Brain microvascular endothelial cell (primary cell): ENCODE results near the gene CCDC136.

Source experiments
- DNase-seq: peaks from one replicate; pipeline ENCODE4 v3.0.0-alpha.2; 2020
- H3K27ac ChIP-seq: fragments of 250-450 bp; sonication (Bioruptor Pico); 2 replicates; pipeline ENCODE4 v1.5.1; 2020; ENCODE audit warnings: mild to moderate bottlenecking, moderate library complexity
- H3K27me3 ChIP-seq: fragments of 250-450 bp; sonication (Bioruptor Pico); replicated peaks from 2 replicates; pipeline ENCODE4 v1.5.1; 2020; ENCODE audit warnings: mild to moderate bottlenecking
- H3K36me3 ChIP-seq: fragments of 250-450 bp; sonication (Bioruptor Pico); replicated peaks from 2 replicates; pipeline ENCODE4 v1.5.1; 2020; ENCODE audit warnings: mild to moderate bottlenecking
- H3K4me3 ChIP-seq: 2 replicates; pipeline ENCODE4 v1.5.1; 2011; ENCODE audit warnings: low read depth, mild to moderate bottlenecking, control low read depth, low read length, moderate library complexity
- in situ Hi-C: cut with HindIII; loops from 2 replicates; pipeline ENCODE4 v1.10.0; 2017; ENCODE audit warnings: low sequenced_read_pairs, low pct_ligation_motif_present
- TF ChIP-seq, protein P1 (sequence below): IDR thresholded peaks from 2 replicates; pipeline ENCODE4 v1.5.1; 2011; ENCODE audit warnings: low read depth, mild to moderate bottlenecking, moderate library complexity, low read length, control low read depth, inconsistent platforms; ENCODE audit errors: missing control alignments

CCDC136 gene

DNA sequence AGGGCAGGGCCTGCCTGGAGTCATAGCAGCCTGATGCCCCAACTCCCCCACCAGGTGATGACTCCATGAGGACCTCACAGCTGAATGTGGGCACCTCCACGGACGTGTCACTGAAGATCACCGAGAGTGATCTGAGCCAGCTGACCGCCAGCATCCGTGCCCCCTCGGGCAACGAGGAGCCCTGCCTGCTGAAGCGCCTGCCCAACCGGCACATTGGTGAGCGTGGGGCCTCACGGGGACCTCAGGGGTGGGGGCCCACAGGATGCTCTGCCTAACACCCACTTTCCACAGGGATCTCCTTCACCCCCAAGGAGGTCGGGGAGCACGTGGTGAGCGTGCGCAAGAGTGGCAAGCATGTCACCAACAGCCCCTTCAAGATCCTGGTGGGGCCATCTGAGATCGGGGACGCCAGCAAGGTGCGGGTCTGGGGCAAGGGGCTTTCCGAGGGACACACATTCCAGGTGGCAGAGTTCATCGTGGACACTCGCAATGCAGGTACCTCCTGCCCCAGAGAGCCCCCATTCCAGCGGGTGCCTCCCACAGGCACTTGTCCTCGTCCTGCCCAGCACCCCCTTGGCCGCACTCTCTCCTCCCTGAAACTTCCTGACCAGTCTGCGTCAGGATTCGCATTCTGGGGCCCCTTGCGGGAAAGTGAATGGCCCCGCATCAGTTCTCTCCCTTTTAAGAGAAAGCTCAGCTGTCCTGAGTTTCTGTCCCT lies 60.9 kb downstream of the CCDC136 start:
- in situ Hi-C loops, result no loop called here

DNA sequence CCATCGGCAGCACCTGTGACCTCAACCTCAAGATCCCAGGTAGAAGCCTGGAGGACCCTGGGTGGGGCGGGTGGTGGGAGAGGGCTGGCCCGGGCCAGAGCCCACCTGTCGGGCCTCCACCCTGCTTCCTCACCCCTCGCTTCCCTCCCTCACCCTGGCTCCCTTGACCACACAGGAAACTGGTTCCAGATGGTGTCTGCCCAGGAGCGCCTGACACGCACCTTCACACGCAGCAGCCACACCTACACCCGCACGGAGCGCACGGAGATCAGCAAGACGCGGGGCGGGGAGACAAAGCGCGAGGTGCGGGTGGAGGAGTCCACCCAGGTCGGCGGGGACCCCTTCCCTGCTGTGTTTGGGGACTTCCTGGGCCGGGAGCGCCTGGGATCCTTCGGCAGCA lies 62.0 kb downstream of the CCDC136 start:
- in situ Hi-C loops, result no loop called here
- peaks cover 87% of the 10 kb centered on the region for H3K36me3 ChIP-seq

More for the DNA sequence above, 60.9 kb downstream of the CCDC136 start:
- H3K27ac ChIP-seq, result no peak overlapping the region
- TF ChIP-seq, protein P1, sequence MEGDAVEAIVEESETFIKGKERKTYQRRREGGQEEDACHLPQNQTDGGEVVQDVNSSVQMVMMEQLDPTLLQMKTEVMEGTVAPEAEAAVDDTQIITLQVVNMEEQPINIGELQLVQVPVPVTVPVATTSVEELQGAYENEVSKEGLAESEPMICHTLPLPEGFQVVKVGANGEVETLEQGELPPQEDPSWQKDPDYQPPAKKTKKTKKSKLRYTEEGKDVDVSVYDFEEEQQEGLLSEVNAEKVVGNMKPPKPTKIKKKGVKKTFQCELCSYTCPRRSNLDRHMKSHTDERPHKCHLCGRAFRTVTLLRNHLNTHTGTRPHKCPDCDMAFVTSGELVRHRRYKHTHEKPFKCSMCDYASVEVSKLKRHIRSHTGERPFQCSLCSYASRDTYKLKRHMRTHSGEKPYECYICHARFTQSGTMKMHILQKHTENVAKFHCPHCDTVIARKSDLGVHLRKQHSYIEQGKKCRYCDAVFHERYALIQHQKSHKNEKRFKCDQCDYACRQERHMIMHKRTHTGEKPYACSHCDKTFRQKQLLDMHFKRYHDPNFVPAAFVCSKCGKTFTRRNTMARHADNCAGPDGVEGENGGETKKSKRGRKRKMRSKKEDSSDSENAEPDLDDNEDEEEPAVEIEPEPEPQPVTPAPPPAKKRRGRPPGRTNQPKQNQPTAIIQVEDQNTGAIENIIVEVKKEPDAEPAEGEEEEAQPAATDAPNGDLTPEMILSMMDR, result no peak
- no peak for DNase-seq
- no peak overlapping the region for H3K4me3 ChIP-seq
- no peaks in the 10 kb centered on the region for H3K27me3 ChIP-seq
- H3K36me3 ChIP-seq, result peaks cover 90% of the 10 kb centered on the region

DNA sequence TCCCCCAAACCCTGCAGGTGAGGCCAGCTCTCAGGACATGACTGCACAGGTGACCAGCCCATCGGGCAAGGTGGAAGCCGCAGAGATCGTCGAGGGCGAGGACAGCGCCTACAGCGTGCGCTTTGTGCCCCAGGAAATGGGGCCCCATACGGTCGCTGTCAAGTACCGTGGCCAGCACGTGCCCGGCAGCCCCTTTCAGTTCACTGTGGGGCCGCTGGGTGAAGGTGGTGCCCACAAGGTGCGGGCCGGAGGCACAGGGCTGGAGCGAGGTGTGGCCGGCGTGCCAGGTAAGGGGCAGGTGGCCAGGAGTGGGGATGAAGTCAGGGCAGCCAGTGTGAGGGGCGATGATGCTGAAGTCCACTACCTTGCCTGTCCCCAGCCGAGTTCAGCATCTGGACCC lies 62.6 kb downstream of the CCDC136 start:
- H3K27me3 ChIP-seq, result no peaks in the 10 kb centered on the region
- H3K36me3 ChIP-seq, result peaks cover 88% of the 10 kb centered on the region
- TF ChIP-seq, protein P1, result no peak
- no peak for DNase-seq
- no peak overlapping the region for H3K27ac ChIP-seq
- no peak overlapping the region for H3K4me3 ChIP-seq
- in situ Hi-C loops, result no loop called here

More for the DNA sequence above, 62.0 kb downstream of the CCDC136 start:
- H3K27ac ChIP-seq, result no peak overlapping the region
- no peak overlapping the region for H3K4me3 ChIP-seq
- no peak for DNase-seq
- H3K27me3 ChIP-seq, result no peaks in the 10 kb centered on the region
- TF ChIP-seq, protein P1, result no peak

DNA sequence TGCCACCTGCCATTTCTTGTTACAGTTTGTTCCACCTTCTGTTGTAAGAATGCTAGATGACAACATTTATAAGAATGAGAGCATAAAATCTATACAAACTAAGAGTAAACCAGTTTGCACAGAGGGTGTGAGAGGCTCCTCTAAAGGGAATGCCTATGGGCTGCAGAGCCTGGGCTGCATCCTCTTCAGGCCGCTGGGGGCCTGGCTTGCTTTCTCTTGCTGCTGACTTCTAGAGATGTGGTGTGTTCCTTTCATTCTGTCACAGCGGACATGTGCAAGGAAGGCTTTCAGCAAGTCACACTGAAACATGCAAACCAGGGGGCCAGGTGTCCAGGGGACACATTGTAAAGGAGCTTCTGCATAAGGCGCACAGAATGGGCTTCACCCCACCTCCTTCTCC lies 63.8 kb downstream of the CCDC136 start:
- peaks cover 87% of the 10 kb centered on the region for H3K36me3 ChIP-seq
- no peaks in the 10 kb centered on the region for H3K27me3 ChIP-seq
- in situ Hi-C loops, result no loop called here
- DNase-seq, result no peak
- H3K4me3 ChIP-seq, result no peak overlapping the region
- TF ChIP-seq, protein P1, result no peak
- H3K27ac ChIP-seq, result no peak overlapping the region

DNA sequence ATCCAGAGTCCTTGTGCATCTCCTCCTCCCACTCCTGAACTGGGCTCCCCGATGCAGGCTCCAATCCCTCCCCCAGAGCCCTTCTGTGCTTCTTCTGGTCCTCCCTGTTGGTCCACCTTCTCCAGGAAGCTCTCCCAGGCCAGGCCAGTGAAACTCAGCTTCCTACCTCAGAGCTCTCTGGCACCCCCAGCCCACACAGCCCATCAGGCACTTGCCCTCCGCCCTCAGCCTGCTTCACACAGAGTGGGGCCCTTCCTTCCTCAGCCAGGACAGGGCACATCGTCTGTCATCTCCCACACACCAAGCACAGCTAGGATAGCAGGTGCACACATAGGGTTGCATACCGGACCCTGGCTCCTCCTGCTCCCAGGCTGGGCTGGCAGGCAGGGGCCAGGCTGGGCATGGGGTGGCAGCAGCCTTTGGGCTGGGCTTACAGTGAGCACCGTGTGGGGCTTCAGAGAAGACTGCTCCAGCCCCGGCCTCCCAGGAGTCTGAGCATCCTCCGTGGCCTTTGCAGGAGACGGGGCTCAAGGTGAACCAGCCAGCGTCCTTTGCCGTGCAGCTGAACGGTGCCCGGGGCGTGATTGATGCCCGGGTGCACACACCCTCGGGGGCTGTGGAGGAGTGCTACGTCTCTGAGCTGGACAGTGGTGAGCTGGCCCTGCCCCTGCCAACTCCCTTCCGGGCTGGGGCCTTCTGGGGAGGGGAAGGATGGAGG lies 64.4 kb downstream of the CCDC136 start:
- in situ Hi-C loops, result no loop called here
- DNase-seq, result no peak
- Histone ChIP-seq H3K27ac (no peak overlapping the region), H3K4me3 (no peak overlapping the region), H3K36me3 (peaks cover 85% of the 10 kb centered on the region), H3K27me3 (no peaks in the 10 kb centered on the region)
- TF ChIP-seq, protein P1, result no peak
